HG02759 (cell line): ENCODE measurements around the gene TP53AIP1.

Experiments used
- ATAC-seq: cut with Tn5 transposase; IDR thresholded peaks from one replicate; pipeline ENCODE4 v1.9.1; 2021; ENCODE audit warnings: mild to moderate bottlenecking, moderate library complexity; ENCODE audit not compliant: unreplicated experiment

The TP53AIP1 gene

DNA sequence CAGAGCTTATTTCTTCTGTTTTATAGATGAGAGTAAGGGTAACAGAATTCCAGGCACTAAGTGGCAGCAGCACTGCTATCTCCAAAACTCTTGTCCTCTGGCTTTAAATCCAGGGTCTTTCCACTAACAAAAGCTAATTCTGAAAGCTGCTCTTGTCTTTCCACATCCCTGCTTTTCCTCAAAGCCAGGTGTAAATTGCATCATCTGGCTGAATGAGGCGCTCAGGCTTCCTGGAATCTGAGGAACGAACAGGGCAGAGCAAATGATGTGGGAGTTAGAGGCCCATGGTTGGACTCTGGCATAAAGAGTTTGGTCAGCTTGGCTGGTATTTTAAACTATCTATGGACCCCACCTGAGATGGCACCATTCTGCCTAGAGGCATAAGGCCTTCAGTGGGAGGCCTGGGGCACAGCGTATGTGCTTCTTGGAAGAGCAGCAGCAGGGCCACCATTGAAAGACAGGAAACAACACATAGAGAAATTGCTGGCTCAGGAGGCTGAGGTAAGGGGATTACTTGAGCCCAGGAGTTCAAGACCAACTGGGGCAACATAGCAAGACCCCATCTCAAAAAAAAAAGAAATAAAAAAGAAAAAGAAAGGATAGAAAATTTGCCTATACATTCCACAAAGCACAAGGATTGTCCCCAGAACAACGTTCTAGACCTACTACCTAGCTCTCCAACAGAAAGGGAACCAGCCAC lies 49.7 kb downstream of the TP53AIP1 start:
- no peak for ATAC-seq

DNA sequence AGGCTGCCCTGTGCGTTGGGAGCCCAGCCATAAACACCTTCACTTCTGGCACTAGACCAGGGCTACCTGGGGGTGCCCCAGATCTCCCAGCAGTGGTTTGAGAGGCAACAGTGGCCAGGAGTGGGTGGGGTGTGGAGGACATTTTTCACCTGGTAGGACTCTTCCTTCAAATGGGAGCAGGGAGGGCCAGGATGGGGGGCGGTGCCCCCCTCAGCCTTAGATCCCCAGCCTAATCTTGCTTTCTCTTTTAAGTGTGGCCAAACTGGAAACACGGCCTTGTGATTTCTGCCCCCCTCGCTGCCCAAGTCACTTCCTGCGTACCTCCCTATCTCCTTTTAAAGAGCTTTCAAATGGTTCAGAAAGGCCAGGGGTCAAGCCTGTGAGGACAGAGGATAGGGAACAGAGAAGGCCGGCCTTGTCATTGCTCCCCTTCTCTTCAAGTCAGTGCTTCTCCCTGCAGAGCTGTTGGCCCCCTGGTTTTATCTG lies 50.7 kb downstream of the TP53AIP1 start:
- ATAC-seq = no peak

DNA sequence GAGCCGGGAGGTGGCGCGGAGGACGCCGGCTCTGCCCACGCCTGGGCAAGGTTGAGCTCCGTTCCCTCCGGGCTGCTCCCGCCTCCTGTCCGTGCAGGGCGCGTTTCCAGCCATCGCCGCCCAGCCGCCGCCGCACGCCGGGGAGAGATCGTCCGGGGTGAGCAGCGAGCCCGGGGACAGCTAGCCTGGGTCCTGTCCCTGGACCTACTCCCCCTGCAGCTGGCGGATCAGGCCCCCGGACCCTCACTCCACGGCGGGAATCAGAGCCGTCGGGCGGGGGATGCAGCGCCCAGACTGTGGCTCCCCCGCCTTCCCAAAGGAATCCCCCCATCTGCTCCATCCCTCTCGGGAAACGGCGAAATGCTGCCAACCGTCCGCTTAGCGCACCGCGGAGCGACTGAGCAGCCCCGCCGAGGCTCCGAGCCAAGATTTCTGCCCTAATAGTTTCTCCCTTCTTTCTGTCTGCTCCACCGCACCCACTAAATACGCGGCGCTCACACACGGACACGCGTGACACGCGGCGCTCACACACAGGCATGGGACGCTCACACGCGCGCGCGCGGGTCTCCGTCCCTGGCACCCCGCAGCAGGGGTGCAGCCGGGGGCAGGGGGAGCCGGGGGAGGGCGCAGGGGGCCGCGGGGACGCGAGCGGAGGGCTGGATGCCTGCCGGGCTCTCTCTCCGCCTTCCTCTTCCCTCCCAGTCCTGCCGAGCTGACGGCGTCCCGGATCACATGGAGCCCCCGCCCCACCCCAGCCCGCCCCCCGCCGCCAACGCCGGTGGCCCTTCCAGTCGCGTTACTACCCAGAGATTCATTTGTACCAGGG lies 51.9 kb downstream of the TP53AIP1 start, which contains the start of gene KCNJ5:
Gene KCNJ5 (plus strand): TSS at position 814 of the 826 bp plus-strand sequence. CDS start 19,918 bp downstream, outside the sequence.
- no peak for ATAC-seq

DNA sequence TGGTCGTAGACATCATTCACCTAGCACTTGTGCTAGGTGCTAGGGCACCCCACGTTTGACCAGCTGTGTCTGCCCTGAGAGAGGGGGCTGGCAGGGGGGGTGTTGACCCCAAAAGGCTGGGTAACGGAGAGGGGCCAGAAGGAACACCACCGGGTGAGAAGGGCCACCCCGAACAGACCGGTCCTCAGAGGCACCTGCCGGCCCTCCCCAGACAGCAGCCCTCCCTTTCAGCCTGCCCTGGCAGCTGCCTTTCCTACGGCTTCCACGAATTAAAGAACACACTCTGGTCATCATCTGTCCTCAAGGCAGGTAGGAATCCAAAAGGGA lies 52.5 kb downstream of the TP53AIP1 start:
- no peak for ATAC-seq

DNA sequence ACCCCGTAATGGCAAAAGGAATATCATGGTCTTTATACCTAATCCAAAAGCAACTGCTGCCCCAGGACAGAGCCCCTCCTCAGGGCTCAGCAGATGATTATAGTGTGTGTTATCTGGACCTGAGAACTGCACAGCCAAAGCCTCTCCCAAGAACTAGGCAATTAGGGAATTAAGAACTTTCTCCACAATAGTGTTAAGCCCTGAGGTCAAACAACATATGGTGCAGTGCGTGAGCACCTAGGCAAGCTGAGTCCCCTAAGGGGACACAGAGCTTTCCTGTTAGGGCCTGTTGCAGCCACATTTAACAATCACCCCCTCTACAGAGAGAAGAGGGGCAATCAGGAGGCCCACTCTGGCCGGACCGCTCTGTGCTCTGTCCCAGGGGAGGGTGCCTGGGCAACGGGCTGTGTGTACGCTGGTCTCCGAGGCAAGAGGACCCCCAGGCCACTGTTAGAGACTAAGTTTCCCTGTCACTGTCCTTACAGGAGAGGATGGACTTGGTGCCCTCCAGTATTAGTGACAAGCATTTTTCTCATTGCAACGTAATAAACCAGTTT lies 52.9 kb downstream of the TP53AIP1 start:
- ATAC-seq = no peak

DNA sequence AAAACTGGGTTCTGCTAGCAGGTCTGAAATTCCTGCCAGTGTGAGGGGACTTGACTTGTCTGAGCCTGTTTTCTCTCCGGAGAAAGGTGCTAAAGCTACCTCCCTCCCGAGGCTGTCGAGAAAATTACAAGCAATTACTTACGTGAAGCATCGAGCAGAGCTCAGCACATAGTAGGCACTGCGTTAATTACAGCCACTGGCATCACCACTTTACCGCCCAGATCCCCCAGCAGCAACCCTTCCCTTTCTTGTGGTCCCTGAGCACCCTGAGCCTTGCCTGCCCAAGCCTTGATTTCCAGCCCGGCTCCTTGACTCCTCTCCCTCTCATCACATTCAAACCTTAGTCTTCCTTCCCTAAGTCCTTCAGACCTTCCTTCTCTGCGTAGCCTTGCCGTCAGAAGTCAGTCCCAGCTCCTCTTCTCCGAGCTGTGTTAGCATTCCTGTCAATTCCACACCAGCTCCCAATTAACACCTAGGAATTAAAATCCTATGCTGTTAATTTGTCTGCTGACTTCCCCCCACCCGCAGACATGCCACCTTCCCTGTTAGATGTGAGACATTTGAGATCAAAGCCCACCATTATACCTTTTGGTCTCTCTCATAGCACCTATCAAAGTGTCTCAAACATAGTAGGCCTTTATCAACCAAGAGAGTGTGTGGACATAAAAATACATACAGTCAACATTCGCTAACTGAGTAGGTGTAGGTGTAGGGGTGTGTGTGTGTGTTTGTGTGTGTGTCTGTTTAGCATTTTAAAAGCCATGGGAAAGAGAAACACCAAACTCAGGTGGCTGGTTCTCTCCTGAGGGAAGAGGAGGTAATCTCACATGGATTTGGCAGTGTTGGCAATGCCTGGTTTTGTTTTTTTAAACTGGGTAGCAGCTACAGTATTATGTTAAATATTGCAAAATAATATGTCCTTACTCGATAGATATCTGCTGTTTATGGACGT lies 54.4 kb downstream of the TP53AIP1 start:
- no peak for ATAC-seq

DNA sequence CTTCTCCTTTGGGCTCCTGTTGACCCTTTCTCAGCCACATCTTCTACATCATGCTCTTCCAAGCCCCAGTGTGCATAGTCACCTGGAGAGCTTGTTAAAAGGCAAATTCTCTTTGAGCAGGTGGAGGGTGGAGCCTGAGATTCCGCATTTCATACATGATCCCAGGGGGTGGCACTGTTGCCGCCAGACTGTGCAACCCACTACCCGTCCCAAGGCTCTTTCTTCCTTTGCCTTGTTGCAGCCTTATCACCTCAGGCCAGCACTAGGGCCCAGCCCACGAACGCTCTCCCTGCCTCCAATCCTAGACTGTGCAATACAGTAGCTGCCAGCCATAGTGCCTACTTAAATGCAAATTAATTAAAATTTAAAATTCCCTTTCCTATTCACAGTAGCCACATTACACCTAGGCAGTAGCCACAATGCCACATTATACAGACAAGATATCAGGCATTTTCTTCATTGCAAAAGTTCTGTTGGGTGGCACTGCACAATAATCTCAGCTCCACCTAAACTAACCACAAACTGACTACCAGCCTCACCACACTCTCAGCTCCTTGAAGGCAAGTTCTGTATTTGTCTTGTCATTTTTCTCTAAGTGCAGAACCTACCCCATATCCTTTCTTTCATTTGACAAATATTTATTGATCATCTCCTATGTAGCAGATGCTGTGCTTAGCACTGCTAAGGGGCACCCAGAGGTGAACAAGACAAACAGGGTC lies 56.1 kb downstream of the TP53AIP1 start:
- ATAC-seq = peak; percentile 38
